ENCODE measurements around the gene TGM3.

GRCh38 chr20:2285613-2286012 is 10.2 kb upstream of the TGM3 start:
- TF ChIP-seq CTCF (IDR thresholded peaks at IDR 0.05) (no peak), E2F1 (CRISPR knock-in tag; IDR thresholded peaks at IDR 0.05) (no peak), ATF3 (CRISPR knock-in tag; conservative IDR thresholded peaks at IDR 0.05) (no peak), MLX (CRISPR knock-in tag; IDR thresholded peaks at IDR 0.05) (no peak), RORB (CRISPR knock-in tag; IDR thresholded peaks at IDR 0.05) (no peak), E2F4 (CRISPR knock-in tag; IDR thresholded peaks at IDR 0.05; ENCODE audit: borderline replicate concordance, low read depth) (no peak), CREB1 (CRISPR knock-in tag; IDR thresholded peaks at IDR 0.05) (no peak), PRDM15 (CRISPR knock-in tag; IDR thresholded peaks at IDR 0.05) (no peak), ETV6 (CRISPR knock-in tag; IDR thresholded peaks at IDR 0.05) (no peak), ATF2 (CRISPR knock-in tag; IDR thresholded peaks at IDR 0.05; ENCODE audit: borderline replicate concordance, low read depth) (no peak), GRHL2 (CRISPR knock-in tag; IDR thresholded peaks at IDR 0.05; ENCODE audit: insufficient replicate concordance, severe bottlenecking) (no peak), FOXP1 (CRISPR knock-in tag; IDR thresholded peaks at IDR 0.05; ENCODE audit: borderline replicate concordance) (no peak), ZNF121 (CRISPR knock-in tag; IDR thresholded peaks at IDR 0.05) (no peak), HMGXB4 (CRISPR knock-in tag; IDR thresholded peaks at IDR 0.05) (no peak)
